Astrocyte (in vitro differentiated cells and primary cell): ENCODE data around the gene CGB3. TPM values are rescaled to one million over a fixed set of nuclear protein-coding genes. Genes with fewer than 3 reads are reported as not detected.

Experiments
- DNase-seq: peaks from one replicate; pipeline ENCODE4 v3.0.0-alpha.2; 2010; ENCODE audit warnings: low read depth
- FAIRE-seq: peaks from 2 replicates; lab custom pipeline; 2011; peaks lifted over from hg19 to GRCh38; lab: Jason Lieb, UNC
- H2AFZ ChIP-seq: 2 replicates; pipeline ENCODE4 v1.6.0; 2012; ENCODE audit warnings: low read depth, low read length, inconsistent platforms
- H3K27ac ChIP-seq: 2 replicates; pipeline ENCODE4 v1.5.1; 2011; ENCODE audit warnings: low read depth, low read length, inconsistent platforms
- H3K27me3 ChIP-seq: 2 replicates; pipeline ENCODE4 v1.6.0; 2011; ENCODE audit warnings: low read length, inconsistent platforms; ENCODE audit not compliant: insufficient read depth
- H3K36me3 ChIP-seq: 2 replicates; pipeline ENCODE4 v1.5.1; 2011; ENCODE audit warnings: low read length, inconsistent platforms; ENCODE audit not compliant: insufficient read depth
- H3K4me1 ChIP-seq: 2 replicates; pipeline ENCODE4 v1.5.1; 2011; ENCODE audit warnings: low read length, inconsistent platforms; ENCODE audit not compliant: insufficient read depth
- H3K4me2 ChIP-seq: 2 replicates; pipeline ENCODE4 v1.6.0; 2012; ENCODE audit warnings: low read length, inconsistent platforms
- H3K4me3 ChIP-seq: 2 replicates; pipeline ENCODE4 v1.5.1; 2011; ENCODE audit warnings: low read depth, mild to moderate bottlenecking, low read length, inconsistent platforms; ENCODE audit not compliant: insufficient read depth
- H3K79me2 ChIP-seq: 2 replicates; pipeline ENCODE4 v1.6.0; 2012; ENCODE audit warnings: mild to moderate bottlenecking, low read length, inconsistent platforms; ENCODE audit not compliant: insufficient read depth
- H3K9ac ChIP-seq: 2 replicates; pipeline ENCODE4 v1.6.0; 2012; ENCODE audit warnings: mild to moderate bottlenecking, low read length, inconsistent platforms
- H3K9me3 ChIP-seq: 2 replicates; pipeline ENCODE4 v1.5.1; 2012; ENCODE audit warnings: low read depth, mild to moderate bottlenecking, low read length, inconsistent platforms; ENCODE audit not compliant: insufficient read depth
- H4K20me1 ChIP-seq: 2 replicates; pipeline ENCODE4 v1.6.0; 2012; ENCODE audit warnings: low read length, inconsistent platforms; ENCODE audit not compliant: insufficient read depth
- H3K27ac Mint-ChIP-seq: one replicate; pipeline ENCODE4 v1.8.0; 2021; ENCODE audit warnings: mild to moderate bottlenecking, mixed read lengths; ENCODE audit not compliant: unreplicated experiment
- H3K27me3 Mint-ChIP-seq: one replicate; pipeline ENCODE4 v1.8.0; 2021; ENCODE audit warnings: low read depth, mixed read lengths; ENCODE audit not compliant: unreplicated experiment
- H3K36me3 Mint-ChIP-seq: one replicate; pipeline ENCODE4 v1.8.0; 2021; ENCODE audit warnings: low read depth, mixed read lengths; ENCODE audit not compliant: unreplicated experiment
- H3K4me1 Mint-ChIP-seq: one replicate; pipeline ENCODE4 v1.8.0; 2021; ENCODE audit warnings: low read depth, mixed read lengths; ENCODE audit not compliant: unreplicated experiment
- H3K4me3 Mint-ChIP-seq: one replicate; pipeline ENCODE4 v1.8.0; 2021; ENCODE audit warnings: mild to moderate bottlenecking, moderate library complexity, mixed read lengths; ENCODE audit not compliant: unreplicated experiment
- H3K9me3 Mint-ChIP-seq: one replicate; pipeline ENCODE4 v1.8.0; 2021; ENCODE audit warnings: mild to moderate bottlenecking, mixed read lengths; ENCODE audit not compliant: unreplicated experiment
- EZH2 ChIP-seq: IDR thresholded peaks from 2 replicates; pipeline ENCODE4 v1.6.1; 2012; ENCODE audit warnings: mild to moderate bottlenecking, low read length, inconsistent platforms; ENCODE audit not compliant: insufficient read depth
- total RNA-seq: library from RNA; stranded (reverse); gene quantifications from 2 replicates; pipeline ENCODE4 v1.2.1, GENCODE V29; 2021
- TF ChIP-seq, protein P1 (sequence below): IDR thresholded peaks from 2 replicates; pipeline ENCODE4 v1.5.1; 2011; ENCODE audit warnings: low read depth, mild to moderate bottlenecking, inconsistent platforms, low read length, moderate library complexity; ENCODE audit not compliant: insufficient read depth

Gene CGB3
- total RNA-seq, 1 donor from 2014 or later, result 3.6 TPM

DNA sequence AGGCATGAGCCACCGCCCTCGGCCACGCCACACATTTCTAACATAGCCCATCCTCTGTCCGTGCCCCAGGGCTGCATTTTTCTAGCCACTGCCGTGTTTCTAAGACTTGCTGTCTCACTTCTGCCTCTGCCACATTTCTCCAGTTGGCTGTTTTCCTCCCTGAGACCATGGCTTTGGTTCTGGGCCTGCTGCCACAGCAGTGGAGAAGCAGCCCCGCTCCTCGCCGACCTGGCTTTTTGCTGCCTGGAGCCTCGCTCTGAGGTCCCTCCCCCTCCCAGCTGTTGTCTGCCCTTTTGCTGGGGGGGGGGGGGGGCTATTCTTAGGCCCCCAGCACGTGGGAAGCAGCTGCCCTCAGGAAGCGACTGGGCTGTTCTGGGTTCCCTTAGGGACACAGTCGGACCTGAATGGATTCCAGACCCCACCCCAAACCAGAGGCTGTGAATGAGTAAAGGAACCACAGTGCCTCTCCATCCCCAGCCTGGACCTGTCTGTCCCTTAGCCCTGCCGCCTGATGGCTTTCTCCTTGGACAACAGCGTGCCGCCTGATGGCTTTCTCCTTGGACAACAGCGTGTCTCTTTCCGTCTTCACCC is 34.3 kb downstream of the CGB3 start:
- Histone ChIP-seq H4K20me1 (peaks cover 27% of the 10 kb centered on the region), H2AFZ (no peak overlapping the region), H3K4me1 (peaks cover 20% of the 10 kb centered on the region), H3K4me3 (no peak overlapping the region), H3K79me2 (peaks cover 43% of the 10 kb centered on the region), H3K9ac (no peak overlapping the region), H3K27ac (no peak overlapping the region), H3K9me3 (no peaks in the 10 kb centered on the region), H3K4me2 (peak overlapping the region; percentile 28), H3K27me3 (no peaks in the 10 kb centered on the region), H3K36me3 (peaks cover 9% of the 10 kb centered on the region)
- Mint-ChIP-seq H3K9me3 (peaks cover 2% of the 10 kb centered on the region), H3K4me1 (peaks cover 18% of the 10 kb centered on the region), H3K36me3 (peaks cover 15% of the 10 kb centered on the region), H3K27ac (no peak overlapping the region), H3K4me3 (peak overlapping the region; percentile 79), H3K27me3 (no peaks in the 10 kb centered on the region)
- no peak for TF ChIP-seq EZH2
- TF ChIP-seq, protein P1, sequence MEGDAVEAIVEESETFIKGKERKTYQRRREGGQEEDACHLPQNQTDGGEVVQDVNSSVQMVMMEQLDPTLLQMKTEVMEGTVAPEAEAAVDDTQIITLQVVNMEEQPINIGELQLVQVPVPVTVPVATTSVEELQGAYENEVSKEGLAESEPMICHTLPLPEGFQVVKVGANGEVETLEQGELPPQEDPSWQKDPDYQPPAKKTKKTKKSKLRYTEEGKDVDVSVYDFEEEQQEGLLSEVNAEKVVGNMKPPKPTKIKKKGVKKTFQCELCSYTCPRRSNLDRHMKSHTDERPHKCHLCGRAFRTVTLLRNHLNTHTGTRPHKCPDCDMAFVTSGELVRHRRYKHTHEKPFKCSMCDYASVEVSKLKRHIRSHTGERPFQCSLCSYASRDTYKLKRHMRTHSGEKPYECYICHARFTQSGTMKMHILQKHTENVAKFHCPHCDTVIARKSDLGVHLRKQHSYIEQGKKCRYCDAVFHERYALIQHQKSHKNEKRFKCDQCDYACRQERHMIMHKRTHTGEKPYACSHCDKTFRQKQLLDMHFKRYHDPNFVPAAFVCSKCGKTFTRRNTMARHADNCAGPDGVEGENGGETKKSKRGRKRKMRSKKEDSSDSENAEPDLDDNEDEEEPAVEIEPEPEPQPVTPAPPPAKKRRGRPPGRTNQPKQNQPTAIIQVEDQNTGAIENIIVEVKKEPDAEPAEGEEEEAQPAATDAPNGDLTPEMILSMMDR, result no peak
- no peak for FAIRE-seq
- DNase-seq, result no peak

DNA sequence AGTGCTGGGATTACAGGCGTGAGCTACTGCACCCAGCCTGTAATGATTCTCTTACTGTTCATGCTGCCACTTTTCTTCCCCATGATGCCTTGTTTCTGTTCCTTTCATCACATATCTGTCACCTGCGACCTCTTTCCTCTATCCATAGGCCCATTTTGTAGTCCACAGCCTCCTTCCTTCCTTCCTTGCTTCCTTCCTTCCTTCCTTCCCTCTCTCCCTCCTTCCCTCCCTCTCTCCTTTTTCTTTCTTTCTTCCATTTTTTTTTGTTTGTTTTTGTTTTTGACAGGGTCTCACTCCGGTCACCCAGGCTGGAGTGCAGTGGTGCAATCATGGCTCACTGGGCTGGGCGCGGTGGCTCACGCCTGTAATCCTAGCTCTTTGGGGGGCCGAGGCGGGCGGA is 35.3 kb downstream of the CGB3 start:
- Mint-ChIP-seq H3K27ac (no peak overlapping the region), H3K36me3 (peaks cover 15% of the 10 kb centered on the region), H3K9me3 (peaks cover 2% of the 10 kb centered on the region), H3K4me1 (peaks cover 14% of the 10 kb centered on the region), H3K27me3 (no peaks in the 10 kb centered on the region), H3K4me3 (no peak overlapping the region)
- Histone ChIP-seq H2AFZ (no peak overlapping the region), H3K79me2 (peaks cover 33% of the 10 kb centered on the region), H3K27me3 (no peaks in the 10 kb centered on the region), H3K9ac (no peak overlapping the region), H3K9me3 (no peaks in the 10 kb centered on the region), H3K27ac (no peak overlapping the region), H3K36me3 (peaks cover 9% of the 10 kb centered on the region), H3K4me1 (peaks cover 13% of the 10 kb centered on the region), H3K4me3 (no peak overlapping the region), H3K4me2 (no peak overlapping the region), H4K20me1 (peaks cover 27% of the 10 kb centered on the region)
- DNase-seq (no peak), FAIRE-seq (no peak)
- TF ChIP-seq, protein P1, result no peak
- no peak for TF ChIP-seq EZH2

DNA sequence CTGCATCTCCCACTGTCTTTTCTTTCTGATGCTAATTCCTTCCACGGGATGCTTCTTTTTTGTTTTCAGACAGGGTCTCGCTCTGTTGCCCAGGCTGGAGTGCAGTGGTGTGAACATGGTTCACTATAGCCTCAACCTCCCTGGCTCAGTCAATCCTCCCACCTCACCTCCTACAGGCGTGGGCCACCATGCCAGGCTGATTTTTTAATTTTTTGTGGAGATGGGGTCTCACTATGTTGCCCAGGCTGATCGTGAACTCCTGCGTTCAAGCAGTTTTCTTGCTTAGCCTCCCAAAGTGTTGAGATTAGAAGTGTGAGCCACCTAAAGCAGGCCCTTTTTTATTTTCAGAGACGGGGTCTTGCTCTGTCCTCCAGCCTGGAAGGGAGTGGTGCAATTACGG is 35.8 kb downstream of the CGB3 start:
- Histone ChIP-seq H4K20me1 (peaks cover 27% of the 10 kb centered on the region), H3K4me2 (no peak overlapping the region), H3K79me2 (peaks cover 31% of the 10 kb centered on the region), H3K27ac (no peak overlapping the region), H3K4me3 (no peak overlapping the region), H3K4me1 (peaks cover 13% of the 10 kb centered on the region), H3K27me3 (no peaks in the 10 kb centered on the region), H3K9ac (no peak overlapping the region), H3K9me3 (no peaks in the 10 kb centered on the region), H3K36me3 (peaks cover 9% of the 10 kb centered on the region), H2AFZ (no peak overlapping the region)
- TF ChIP-seq, protein P1, result no peak
- no peak for TF ChIP-seq EZH2
- Mint-ChIP-seq H3K27ac (no peak overlapping the region), H3K27me3 (no peaks in the 10 kb centered on the region), H3K4me3 (no peak overlapping the region), H3K9me3 (peaks cover 2% of the 10 kb centered on the region), H3K36me3 (peaks cover 15% of the 10 kb centered on the region), H3K4me1 (peaks cover 14% of the 10 kb centered on the region)
- no peak for DNase-seq
- FAIRE-seq, result no peak
